Retinal pigment epithelial cell (primary cell): ENCODE data around the gene NDUFA3.

Experiments
- DNase-seq: peaks from one replicate; pipeline ENCODE4 v3.0.0-alpha.2; 2010; ENCODE audit warnings: low read depth
- H3K4me3 ChIP-seq: 2 replicates; pipeline ENCODE4 v1.5.1; 2011; ENCODE audit warnings: mild to moderate bottlenecking, low read length, control low read depth, moderate library complexity
- TF ChIP-seq, protein P1 (sequence below): conservative IDR thresholded peaks from 2 replicates; pipeline ENCODE4 v1.5.1; 2011; ENCODE audit warnings: low read depth, low read length, control low read depth, inconsistent platforms

Gene NDUFA3

GRCh38 chr19:54108496-54108895 lies 5.8 kb downstream of the NDUFA3 start:
- DNase-seq, result no peak
- TF ChIP-seq, protein P1, sequence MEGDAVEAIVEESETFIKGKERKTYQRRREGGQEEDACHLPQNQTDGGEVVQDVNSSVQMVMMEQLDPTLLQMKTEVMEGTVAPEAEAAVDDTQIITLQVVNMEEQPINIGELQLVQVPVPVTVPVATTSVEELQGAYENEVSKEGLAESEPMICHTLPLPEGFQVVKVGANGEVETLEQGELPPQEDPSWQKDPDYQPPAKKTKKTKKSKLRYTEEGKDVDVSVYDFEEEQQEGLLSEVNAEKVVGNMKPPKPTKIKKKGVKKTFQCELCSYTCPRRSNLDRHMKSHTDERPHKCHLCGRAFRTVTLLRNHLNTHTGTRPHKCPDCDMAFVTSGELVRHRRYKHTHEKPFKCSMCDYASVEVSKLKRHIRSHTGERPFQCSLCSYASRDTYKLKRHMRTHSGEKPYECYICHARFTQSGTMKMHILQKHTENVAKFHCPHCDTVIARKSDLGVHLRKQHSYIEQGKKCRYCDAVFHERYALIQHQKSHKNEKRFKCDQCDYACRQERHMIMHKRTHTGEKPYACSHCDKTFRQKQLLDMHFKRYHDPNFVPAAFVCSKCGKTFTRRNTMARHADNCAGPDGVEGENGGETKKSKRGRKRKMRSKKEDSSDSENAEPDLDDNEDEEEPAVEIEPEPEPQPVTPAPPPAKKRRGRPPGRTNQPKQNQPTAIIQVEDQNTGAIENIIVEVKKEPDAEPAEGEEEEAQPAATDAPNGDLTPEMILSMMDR, result no peak

DNA sequence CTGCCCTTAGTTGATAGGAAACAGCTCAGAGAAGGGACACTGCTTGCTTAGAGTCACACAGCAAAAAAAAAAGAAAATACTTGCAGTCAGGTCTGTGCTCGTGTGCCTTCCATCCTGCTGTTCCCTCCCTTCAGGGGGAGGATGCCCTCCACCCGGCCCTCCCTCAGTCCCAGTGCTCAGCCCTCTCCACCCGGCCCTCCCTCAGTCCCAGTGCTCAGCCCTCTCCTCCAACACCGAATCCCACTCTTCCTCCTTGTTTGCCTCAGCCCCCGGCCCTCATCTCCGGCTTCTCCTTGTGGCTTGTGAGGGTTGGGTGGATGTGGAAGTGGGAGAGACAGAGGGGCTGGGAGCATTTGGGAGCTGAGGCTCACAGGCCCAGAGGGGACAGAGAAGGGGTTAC lies 7.0 kb downstream of the NDUFA3 start:
- no peak overlapping the region for H3K4me3 ChIP-seq
- DNase-seq, result no peak
- TF ChIP-seq, protein P1, result no peak

More at GRCh38 chr19:54108496-54108895, 5.8 kb downstream of the NDUFA3 start:
- H3K4me3 ChIP-seq, result no peak overlapping the region

- TF ChIP-seq, protein P1, result no peak
- DNase-seq, result no peak
- peak overlapping the region; percentile 99 for H3K4me3 ChIP-seq
Observed at GRCh38 chr19:54114340-54115108, 11.9 kb downstream of the NDUFA3 start.

DNA sequence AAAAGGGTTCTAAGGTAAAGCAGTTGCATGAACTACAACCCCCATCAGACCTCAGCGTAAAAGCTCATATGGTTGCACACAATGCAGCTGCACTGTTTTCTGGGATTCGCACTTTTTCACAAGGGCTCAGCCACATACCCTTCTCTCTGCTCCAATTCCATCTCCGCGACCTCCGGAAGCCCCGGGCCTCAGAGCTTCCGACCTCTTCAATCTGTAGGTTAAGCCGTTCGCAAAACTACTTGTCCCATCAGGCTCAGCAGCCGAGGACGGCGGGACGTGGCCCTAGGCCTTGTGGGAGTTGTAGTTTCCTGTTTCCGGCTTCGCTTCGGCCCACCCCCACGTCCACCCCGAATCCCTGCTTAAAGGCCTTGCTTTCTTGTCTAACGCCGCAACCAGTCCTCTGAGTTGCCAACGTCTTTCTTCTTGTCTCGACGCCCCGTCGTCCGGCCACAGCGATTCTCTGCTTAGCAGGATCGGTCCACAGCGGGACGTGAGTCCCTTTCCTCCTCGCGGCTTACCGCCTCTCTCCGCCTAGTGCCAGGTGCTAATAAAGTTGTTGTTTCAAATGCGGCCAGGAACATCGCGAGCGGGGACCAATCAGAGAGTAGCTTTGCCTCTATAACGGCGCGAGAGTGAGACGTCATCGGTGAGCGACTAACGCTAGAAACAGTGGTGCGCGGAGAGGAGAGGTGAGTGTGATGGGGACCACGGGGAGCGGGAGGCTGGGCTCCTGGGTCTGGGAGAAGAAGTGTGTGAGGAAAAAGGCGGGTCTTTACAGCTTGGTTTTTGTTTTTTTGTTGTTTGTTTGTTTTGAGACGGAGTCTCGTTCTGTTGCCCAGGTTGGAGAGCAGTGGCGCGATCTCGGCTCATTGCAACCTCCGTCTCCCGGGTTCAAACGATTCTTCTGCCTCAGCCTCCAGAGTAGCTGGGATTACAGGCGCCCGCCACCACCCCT lies 12.7 kb downstream of the NDUFA3 start, which contains the start of the genes PRPF31 and TFPT:
TSS of gene PRPF31 (plus strand) at position 646 of the 955 bp plus-strand sequence. CDS start 2,525 bp downstream, outside the sequence.
TSS of gene TFPT (minus strand) at position 549 of the 955 bp plus-strand sequence. CDS start at position 161, 388 bp downstream.
- peak; percentile 95 for DNase-seq
- H3K4me3 ChIP-seq, result peak within 1 kb of the TSS; percentile 99
- TF ChIP-seq, protein P1, result no peak

DNA sequence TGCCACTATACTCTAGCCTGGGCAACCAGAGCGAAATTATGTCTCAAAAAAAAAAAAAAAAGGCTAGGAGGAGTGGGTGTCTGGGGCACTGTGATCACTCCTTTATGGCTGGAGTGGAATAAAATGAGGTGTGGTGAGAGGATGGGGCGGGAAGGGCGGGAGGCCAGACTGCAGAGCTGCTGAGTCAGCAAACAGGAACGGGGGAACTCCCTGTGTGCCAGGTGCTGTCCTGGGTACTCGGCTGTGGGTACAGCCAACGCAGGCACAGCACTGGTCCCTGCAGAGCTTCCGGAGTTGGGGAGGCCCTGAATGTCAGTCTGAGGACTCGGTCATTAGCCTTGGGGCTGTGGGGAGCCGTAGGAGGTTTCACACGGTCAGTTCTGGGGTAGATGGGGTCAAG lies 18.6 kb downstream of the NDUFA3 start:
- TF ChIP-seq, protein P1, result no peak
- no peak for DNase-seq

DNA sequence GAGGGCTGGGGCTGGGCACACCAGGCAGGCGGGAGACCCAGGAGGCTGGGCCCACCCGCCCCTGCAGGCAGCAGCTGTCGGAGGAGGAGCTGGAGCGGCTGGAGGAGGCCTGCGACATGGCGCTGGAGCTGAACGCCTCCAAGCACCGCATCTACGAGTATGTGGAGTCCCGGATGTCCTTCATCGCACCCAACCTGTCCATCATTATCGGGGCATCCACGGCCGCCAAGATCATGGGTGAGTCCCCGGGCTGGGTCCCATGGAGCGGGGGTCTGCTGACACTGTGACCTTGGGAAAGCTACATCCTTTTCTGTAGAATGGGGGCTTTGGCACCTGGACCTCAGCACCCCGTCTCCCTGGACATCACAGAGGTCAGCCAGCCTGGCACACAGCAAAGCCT lies 21.0 kb downstream of the NDUFA3 start:
- DNase-seq, result no peak
- TF ChIP-seq, protein P1, result no peak
- no peak overlapping the region for H3K4me3 ChIP-seq

More for the DNA sequence above, 18.6 kb downstream of the NDUFA3 start:
- no peak overlapping the region for H3K4me3 ChIP-seq
